Activated effector memory CD4-positive, alpha-beta T cell treated with Interleukin-2 at 50 U/mL for 16 hours (primary cell): ENCODE results near the gene DENND1A.
"Not testable (repeated sequence)": the region's sequence is repeated elsewhere in the genome, so short reads cannot be mapped to it uniquely, and the experiment has no call there.

Experiments used
- DNase-seq: peaks from one replicate; pipeline ENCODE4 v3.0.0-alpha.2; 2020

DENND1A gene, protein sequence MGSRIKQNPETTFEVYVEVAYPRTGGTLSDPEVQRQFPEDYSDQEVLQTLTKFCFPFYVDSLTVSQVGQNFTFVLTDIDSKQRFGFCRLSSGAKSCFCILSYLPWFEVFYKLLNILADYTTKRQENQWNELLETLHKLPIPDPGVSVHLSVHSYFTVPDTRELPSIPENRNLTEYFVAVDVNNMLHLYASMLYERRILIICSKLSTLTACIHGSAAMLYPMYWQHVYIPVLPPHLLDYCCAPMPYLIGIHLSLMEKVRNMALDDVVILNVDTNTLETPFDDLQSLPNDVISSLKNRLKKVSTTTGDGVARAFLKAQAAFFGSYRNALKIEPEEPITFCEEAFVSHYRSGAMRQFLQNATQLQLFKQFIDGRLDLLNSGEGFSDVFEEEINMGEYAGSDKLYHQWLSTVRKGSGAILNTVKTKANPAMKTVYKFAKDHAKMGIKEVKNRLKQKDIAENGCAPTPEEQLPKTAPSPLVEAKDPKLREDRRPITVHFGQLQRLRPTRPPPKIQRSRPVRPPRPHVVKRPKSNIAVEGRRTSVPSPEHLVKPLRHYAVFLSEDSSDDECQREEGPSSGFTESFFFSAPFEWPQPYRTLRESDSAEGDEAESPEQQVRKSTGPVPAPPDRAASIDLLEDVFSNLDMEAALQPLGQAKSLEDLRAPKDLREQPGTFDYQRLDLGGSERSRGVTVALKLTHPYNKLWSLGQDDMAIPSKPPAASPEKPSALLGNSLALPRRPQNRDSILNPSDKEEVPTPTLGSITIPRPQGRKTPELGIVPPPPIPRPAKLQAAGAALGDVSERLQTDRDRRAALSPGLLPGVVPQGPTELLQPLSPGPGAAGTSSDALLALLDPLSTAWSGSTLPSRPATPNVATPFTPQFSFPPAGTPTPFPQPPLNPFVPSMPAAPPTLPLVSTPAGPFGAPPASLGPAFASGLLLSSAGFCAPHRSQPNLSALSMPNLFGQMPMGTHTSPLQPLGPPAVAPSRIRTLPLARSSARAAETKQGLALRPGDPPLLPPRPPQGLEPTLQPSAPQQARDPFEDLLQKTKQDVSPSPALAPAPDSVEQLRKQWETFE

GRCh38 chr9:123929870-123930831 is at the start of gene DENND1A:
TSS of gene DENND1A (minus strand) at chr9:123930126. CDS start at chr9:123929905, 221 bp downstream.
- DNase-seq, result peak; percentile 84

GRCh38 chr9:123978981-123979380 is 49.1 kb upstream of the DENND1A start:
- no peak for DNase-seq

DNA sequence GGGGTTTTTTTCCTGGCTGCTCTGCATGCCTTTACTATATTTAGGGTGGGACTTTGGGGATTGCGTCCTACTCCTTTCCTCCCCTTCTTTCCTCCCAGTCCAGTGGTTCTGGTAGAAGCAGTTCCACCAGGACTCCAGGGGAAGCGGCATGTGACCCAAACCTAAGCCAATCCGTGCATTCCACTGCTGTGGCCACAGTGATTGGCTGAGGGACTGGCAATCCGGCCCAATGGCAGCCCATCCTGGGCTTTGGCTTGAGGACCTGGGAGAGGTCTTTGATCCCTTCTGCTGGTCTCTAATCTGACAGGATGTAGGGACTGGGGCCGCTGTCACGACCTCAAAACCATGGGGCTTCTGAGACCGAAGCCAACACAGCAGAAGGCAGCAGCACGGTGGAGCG is 46.7 kb upstream of the DENND1A start:
- DNase-seq, result not testable (repeated sequence)

- no peak for DNase-seq
These were observed 45.9 kb upstream of the DENND1A start for GRCh38 chr9:123975871-123976270.

DNA sequence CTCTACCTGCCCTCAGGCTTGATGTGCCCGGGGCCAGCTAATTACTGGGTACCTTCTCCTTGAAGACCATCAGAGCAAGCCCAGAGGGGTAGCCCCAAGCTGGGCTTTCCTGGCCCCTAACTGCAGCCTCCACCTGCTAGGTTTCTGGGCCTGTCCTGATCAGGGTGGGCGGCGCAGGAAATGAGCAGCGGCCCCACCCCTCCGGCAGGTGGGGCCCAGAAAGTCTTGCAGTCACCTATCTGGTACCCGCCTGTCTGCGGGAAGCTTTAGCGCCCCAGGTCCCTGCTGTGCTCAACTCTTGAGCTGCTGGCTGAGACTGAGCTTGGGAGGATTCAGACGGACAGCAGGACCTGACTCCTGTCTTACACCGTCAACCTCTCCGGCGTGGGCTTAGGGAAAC is 44.5 kb upstream of the DENND1A start:
- DNase-seq, result no peak

DNA sequence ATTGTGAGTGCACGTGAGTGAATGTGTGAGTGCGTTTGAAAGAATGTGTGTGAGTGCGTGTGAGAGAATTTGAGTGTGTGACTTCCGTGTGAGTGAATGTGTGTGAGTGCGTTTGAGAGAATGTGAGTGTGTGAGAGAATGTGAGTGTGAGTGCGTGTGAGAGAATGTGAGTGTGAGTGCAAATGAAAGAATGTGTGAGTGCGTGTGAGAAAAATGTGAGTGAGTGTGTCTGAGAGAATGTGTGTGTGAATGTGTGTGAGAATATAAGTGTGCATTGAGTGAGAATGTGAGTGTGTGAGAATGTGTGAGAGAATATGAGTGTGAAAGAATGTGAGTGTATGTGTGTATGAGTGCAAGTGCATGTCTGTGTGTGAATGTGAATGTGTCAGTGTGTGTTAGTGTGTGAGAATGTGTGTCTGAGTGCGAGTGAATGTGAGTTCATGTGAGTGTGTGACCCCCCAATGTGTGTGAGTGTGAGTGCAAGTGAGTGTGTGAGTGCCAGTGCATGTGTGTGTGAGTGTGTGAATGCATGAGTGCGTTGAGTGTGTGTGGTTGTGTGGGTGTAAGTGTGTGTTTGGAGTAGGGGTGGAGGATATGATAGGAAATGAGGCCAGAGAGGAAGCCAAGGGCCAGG is 43.8 kb upstream of the DENND1A start:
- no peak for DNase-seq

DNA sequence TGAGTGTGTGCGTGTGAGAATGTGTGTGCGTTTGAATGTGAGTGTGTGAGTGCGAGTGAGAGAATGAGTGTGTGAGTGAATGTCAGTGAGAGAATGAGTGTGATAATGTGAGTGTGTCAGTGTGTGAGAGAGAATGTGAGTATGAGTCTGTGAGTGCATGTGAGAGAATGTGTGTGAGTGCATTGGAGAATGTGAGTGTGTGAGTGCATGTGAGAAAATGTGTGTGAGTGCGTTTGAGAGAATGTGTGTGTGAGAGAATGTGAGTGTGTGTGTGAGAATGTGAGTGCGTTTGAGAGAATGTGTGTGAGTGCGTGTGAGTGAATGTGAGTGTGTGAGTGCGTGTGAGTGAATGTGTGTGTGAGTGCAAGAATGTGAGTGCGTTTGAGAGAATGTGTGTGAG is 42.7 kb upstream of the DENND1A start:
- no peak for DNase-seq

- no peak for DNase-seq
These were observed 37.4 kb upstream of the DENND1A start for GRCh38 chr9:123967323-123967722.

DNA sequence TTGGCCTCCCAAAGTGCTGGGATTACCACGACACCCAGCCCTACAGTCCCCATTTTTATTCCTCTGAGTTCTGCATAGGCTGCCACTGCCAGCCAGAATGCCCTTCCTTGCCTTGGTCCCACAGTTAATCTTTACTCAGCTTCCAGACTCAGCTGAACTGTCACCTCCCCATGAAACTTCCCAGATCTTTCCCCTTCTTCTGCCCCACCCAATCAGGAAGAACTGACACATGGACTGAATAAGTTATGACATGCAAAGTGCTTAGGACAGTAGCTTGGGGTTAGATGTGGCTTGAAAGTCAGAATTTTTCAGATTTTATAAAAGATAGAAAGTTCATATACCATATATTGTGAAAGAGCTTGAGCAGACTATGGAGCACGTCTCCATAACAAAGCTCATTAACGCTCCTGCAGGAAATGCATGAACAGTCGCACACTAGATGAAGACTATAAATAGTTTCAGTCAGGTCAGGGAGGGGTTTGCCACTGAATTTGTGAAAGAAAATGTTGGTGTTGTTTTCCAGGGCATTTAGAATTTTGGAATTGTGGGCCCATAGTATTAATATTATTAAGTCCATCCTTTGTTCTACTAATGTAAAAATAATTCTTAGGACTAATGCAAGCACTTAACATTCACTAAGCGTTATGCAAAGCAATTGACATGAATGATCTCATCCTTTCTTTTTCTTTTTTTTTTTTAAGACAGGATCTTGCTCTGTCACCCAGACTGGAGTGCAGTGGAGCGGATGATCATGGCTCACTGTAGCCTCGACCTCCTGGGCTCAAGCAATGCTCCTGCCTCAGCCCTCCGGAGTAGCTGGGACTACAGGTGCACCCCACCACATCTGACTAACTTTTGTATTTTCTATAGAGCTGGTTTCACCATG is 36.1 kb upstream of the DENND1A start:
- DNase-seq, result no peak

DNA sequence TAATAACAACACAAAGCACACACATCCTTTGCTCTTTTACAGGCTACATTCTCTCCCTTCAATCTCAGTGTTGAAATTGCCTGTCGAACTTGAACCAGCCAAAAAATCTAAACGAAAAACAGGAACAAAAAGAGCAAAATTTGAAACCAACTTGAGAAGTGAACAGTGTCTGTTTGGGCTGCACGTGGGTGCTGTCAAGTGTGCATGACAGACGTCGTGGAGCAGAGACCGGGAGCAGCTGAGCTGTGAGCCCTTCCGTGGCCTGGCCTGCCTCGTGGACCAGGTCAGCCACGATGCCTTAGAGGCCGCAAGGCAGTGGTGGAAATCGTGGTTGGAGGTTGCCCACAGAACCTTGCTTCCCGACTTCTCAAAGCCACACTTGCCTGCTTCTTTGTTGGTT is 34.8 kb upstream of the DENND1A start:
- DNase-seq, result no peak

DNA sequence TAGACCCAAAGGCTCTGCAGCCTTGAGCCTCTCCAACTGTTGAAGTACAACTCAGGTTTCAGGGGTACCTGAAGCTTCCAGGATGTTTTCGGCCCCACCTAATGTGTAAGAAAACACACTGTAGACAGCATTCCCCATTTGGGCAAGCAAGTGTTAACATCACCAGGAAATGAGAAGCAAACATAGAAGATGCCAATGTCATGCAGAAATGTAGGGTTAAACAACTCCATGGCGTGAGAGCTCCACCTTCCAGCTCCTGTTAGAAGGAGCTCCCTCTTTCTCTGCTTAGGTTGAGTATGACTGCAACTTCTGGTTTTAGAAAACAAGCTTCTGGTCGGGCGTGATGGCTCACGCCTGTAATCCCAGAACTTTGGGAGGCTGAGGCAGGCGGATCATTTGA is 31.0 kb upstream of the DENND1A start:
- DNase-seq, result no peak

DNA sequence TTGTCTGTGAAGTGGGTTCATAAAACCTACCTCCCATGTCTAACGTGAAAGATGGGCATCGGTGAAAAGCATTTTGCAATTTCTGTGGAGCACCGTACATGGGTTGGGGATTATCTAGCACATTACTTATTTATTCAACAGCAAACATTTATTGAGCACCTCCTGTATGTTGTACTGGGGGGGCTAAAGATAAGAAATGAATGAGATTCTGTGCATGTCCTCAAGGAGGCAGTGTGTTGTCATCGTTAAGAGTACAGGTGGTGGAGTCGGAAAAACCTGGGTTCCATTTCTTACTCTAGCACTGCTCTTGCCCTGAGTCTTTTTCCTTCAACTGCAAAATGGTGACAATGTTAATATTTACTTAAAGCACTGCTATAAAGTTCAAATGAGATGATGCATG is 30.4 kb upstream of the DENND1A start:
- no peak for DNase-seq

GRCh38 chr9:123959787-123960186 is 29.9 kb upstream of the DENND1A start:
- no peak for DNase-seq

GRCh38 chr9:123957731-123958130 is 27.8 kb upstream of the DENND1A start:
- no peak for DNase-seq

DNA sequence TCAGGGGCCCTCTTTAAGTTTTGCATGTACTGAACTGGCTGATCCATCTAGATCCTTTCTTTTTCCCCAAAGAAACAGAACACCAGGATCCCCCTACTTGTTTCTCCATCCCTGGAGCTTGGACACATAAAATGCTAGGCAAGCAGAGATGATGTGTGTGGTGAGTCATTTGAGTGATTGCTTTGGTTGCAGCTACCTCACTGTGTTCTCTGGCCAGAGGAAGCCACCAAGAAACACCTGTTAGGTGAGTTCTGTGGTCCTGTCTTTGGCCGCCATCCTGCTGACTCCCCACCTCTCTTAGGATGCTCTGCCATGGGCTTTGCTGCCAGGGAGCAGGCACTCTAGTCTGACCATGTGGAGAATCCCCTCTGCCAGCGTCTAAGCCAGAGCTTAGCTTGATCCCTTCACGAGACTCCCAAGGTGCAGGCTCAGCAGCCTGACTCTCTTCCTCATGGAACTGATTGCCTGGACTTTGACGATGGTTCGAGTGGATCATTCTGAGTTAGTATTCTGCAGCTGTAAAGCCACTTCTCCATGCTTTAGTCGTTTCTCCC is 27.3 kb upstream of the DENND1A start:
- no peak for DNase-seq

DNA sequence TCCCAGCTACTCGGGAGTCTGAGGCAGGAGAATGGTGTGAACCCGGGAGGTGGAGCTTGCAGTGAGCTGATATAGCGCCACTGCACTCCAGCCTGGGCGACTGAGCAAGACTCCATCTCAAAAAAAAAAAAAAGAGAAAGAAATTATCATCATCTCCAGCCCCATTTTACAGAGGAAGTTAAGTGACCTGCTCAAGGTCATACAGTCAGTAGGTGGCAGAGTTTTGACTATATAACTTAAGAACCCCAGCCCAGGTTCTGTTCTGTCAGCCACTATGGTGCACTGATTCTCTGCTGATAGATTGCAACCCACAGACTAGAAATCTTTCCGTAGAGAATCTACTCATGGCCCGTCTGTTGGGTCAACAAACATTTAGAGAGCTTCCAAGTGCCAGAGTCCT is 25.7 kb upstream of the DENND1A start:
- DNase-seq, result no peak

DNA sequence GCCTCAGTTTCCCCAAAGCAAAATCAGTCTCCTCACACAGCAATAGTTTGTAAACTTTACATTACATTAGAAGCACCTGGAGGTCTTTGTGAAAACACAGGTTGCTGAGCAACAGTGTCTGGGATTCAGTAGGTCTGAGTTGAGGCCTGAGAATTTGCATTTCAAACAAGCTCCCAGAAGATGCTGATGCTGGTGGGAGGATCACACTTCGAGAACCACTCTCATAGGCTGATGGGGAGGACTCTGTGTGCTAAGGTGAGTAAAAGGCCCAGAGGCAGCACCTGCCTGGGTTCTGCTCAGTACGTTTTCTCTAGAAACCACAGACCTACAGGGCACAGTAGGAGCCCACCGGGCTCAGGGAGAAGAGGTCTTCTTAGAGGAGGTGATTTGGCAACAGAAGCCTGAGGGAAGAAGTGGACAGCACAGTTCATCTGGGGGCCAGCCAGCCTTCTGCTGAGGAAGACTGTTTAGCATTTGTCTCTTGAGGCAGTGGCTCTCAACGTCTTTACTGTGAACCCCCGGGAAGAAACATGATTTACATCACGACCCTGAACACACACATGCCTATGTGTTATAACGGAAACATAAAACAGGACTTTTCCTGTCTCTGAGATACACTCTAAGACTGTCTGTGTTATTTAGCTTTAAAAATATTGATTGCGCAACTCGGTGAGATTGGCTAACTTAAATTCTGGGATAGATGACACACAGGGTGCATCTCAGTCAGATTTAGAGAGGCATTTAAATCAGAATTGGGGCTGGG is 24.8 kb upstream of the DENND1A start:
- no peak for DNase-seq

GRCh38 chr9:123952641-123953495 is 22.9 kb upstream of the DENND1A start:
- DNase-seq, result no peak

DNA sequence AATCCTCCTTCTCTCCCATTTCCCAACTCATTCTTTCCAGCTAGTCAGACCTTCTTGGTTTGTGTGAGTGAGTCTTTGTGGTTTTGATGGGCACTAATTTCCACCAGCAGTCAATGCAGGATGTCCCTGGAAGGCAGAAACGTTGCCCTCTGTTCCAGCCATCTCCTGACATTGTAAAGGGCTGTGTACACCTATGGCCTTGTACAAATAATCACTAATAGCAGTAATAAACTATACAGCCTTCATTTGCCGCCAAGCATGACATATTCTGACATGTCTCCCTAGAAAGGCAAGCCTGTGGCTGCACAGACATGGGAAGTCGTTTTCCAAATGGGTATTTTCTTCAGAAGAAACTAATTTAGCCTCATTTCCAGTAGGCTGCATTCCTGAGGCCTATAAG is 18.4 kb upstream of the DENND1A start:
- DNase-seq, result no peak
